Suprapubic skin (tissue), 4 donors: ENCODE results near the gene TAF3.

Experiments used
- POLR2A ChIP-seq, 2 donors: fragments of 450-650 bp; IDR thresholded peaks; one replicate each; pipeline ENCODE4 v1.6.1; 2017; ENCODE audit warnings: antibody characterized with exemption in 2 of 2, mild to moderate bottlenecking in 2 of 2, moderate library complexity in 2 of 2
- POLR2AphosphoS5 ChIP-seq, 3 donors: sonication (generic); formaldehyde crosslinking; IDR thresholded peaks; one replicate each; pipeline ENCODE4 v1.6.1; 2017; ENCODE audit warnings: antibody characterized with exemption in 3 of 3
- TF ChIP-seq, protein P1 (sequence below), 2 donors: fragments of 200-600 bp in 1 of 2; fragments of 450-650 bp in 1 of 2; sonication (generic) in 1 of 2; IDR thresholded peaks; one replicate each; pipeline ENCODE4 v1.5.1; 2016 to 2019; ENCODE audit warnings: antibody characterized with exemption in 2 of 2, mild to moderate bottlenecking in 1 of 2, moderate library complexity in 1 of 2

DNA sequence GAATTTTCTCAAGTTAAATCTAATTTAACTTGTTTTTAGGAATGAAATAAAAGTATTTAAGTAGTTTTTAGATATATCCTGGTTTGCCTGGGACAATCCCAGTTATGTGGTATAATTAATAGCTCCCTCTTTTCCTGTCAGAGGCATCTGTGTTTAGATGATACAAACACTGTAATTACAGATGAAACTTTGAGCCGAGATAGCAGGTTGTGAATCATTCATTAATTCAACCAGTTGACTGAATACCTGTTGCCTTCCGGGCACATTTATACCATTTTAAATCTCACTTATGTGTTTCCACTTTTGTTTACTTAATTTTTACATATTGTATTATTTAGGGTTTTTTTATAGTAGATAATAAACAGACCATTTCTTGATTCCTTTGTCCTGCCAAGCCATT is 154.1 kb downstream of the TAF3 start:
- TF ChIP-seq, protein P1, sequence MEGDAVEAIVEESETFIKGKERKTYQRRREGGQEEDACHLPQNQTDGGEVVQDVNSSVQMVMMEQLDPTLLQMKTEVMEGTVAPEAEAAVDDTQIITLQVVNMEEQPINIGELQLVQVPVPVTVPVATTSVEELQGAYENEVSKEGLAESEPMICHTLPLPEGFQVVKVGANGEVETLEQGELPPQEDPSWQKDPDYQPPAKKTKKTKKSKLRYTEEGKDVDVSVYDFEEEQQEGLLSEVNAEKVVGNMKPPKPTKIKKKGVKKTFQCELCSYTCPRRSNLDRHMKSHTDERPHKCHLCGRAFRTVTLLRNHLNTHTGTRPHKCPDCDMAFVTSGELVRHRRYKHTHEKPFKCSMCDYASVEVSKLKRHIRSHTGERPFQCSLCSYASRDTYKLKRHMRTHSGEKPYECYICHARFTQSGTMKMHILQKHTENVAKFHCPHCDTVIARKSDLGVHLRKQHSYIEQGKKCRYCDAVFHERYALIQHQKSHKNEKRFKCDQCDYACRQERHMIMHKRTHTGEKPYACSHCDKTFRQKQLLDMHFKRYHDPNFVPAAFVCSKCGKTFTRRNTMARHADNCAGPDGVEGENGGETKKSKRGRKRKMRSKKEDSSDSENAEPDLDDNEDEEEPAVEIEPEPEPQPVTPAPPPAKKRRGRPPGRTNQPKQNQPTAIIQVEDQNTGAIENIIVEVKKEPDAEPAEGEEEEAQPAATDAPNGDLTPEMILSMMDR (IDR thresholded peaks at IDR 0.05): no peak
- no peak for TF ChIP-seq POLR2AphosphoS5 (IDR thresholded peaks at IDR 0.05)
- no peak for TF ChIP-seq POLR2A (IDR thresholded peaks at IDR 0.05)
